Astrocyte (in vitro differentiated cells and primary cell): ENCODE results near the gene JKAMP. TPM values are rescaled to one million over a fixed set of nuclear protein-coding genes. Genes with fewer than 3 reads are reported as not detected.

ENCODE experiments used
- DNase-seq: peaks from one replicate; pipeline ENCODE4 v3.0.0-alpha.2; 2010; ENCODE audit warnings: low read depth
- FAIRE-seq: peaks from 2 replicates; lab custom pipeline; 2011; peaks lifted over from hg19 to GRCh38; lab: Jason Lieb, UNC
- H2AFZ ChIP-seq: 2 replicates; pipeline ENCODE4 v1.6.0; 2012; ENCODE audit warnings: low read depth, low read length, inconsistent platforms
- H3K27ac ChIP-seq: 2 replicates; pipeline ENCODE4 v1.5.1; 2011; ENCODE audit warnings: low read depth, low read length, inconsistent platforms
- H3K27me3 ChIP-seq: 2 replicates; pipeline ENCODE4 v1.6.0; 2011; ENCODE audit warnings: low read length, inconsistent platforms; ENCODE audit not compliant: insufficient read depth
- H3K36me3 ChIP-seq: 2 replicates; pipeline ENCODE4 v1.5.1; 2011; ENCODE audit warnings: low read length, inconsistent platforms; ENCODE audit not compliant: insufficient read depth
- H3K4me1 ChIP-seq: 2 replicates; pipeline ENCODE4 v1.5.1; 2011; ENCODE audit warnings: low read length, inconsistent platforms; ENCODE audit not compliant: insufficient read depth
- H3K4me2 ChIP-seq: 2 replicates; pipeline ENCODE4 v1.6.0; 2012; ENCODE audit warnings: low read length, inconsistent platforms
- H3K4me3 ChIP-seq: 2 replicates; pipeline ENCODE4 v1.5.1; 2011; ENCODE audit warnings: low read depth, mild to moderate bottlenecking, low read length, inconsistent platforms; ENCODE audit not compliant: insufficient read depth
- H3K79me2 ChIP-seq: 2 replicates; pipeline ENCODE4 v1.6.0; 2012; ENCODE audit warnings: mild to moderate bottlenecking, low read length, inconsistent platforms; ENCODE audit not compliant: insufficient read depth
- H3K9ac ChIP-seq: 2 replicates; pipeline ENCODE4 v1.6.0; 2012; ENCODE audit warnings: mild to moderate bottlenecking, low read length, inconsistent platforms
- H3K9me3 ChIP-seq: 2 replicates; pipeline ENCODE4 v1.5.1; 2012; ENCODE audit warnings: low read depth, mild to moderate bottlenecking, low read length, inconsistent platforms; ENCODE audit not compliant: insufficient read depth
- H4K20me1 ChIP-seq: 2 replicates; pipeline ENCODE4 v1.6.0; 2012; ENCODE audit warnings: low read length, inconsistent platforms; ENCODE audit not compliant: insufficient read depth
- H3K27ac Mint-ChIP-seq: one replicate; pipeline ENCODE4 v1.8.0; 2021; ENCODE audit warnings: mild to moderate bottlenecking, mixed read lengths; ENCODE audit not compliant: unreplicated experiment
- H3K27me3 Mint-ChIP-seq: one replicate; pipeline ENCODE4 v1.8.0; 2021; ENCODE audit warnings: low read depth, mixed read lengths; ENCODE audit not compliant: unreplicated experiment
- H3K36me3 Mint-ChIP-seq: one replicate; pipeline ENCODE4 v1.8.0; 2021; ENCODE audit warnings: low read depth, mixed read lengths; ENCODE audit not compliant: unreplicated experiment
- H3K4me1 Mint-ChIP-seq: one replicate; pipeline ENCODE4 v1.8.0; 2021; ENCODE audit warnings: low read depth, mixed read lengths; ENCODE audit not compliant: unreplicated experiment
- H3K4me3 Mint-ChIP-seq: one replicate; pipeline ENCODE4 v1.8.0; 2021; ENCODE audit warnings: mild to moderate bottlenecking, moderate library complexity, mixed read lengths; ENCODE audit not compliant: unreplicated experiment
- H3K9me3 Mint-ChIP-seq: one replicate; pipeline ENCODE4 v1.8.0; 2021; ENCODE audit warnings: mild to moderate bottlenecking, mixed read lengths; ENCODE audit not compliant: unreplicated experiment
- CTCF ChIP-seq: IDR thresholded peaks from 2 replicates; pipeline ENCODE4 v1.5.1; 2011; ENCODE audit warnings: low read depth, mild to moderate bottlenecking, inconsistent platforms, low read length, moderate library complexity; ENCODE audit not compliant: insufficient read depth
- EZH2 ChIP-seq: IDR thresholded peaks from 2 replicates; pipeline ENCODE4 v1.6.1; 2012; ENCODE audit warnings: mild to moderate bottlenecking, low read length, inconsistent platforms; ENCODE audit not compliant: insufficient read depth
- total RNA-seq: library from RNA; stranded (reverse); gene quantifications from 2 replicates; pipeline ENCODE4 v1.2.1, GENCODE V29; 2021

JKAMP gene
- total RNA-seq, 1 donor from 2014 or later: 74.6 TPM

GRCh38 chr14:59510001-59510400, 25.7 kb downstream of the JKAMP start:
- H3K27me3 Mint-ChIP-seq: no peaks in the 10 kb centered on the region
- Histone ChIP-seq H3K4me2 (no peak overlapping the region), H2AFZ (no peak overlapping the region), H3K27me3 (no peaks in the 10 kb centered on the region), H4K20me1 (no peaks in the 10 kb centered on the region), H3K27ac (no peak overlapping the region), H3K36me3 (no peaks in the 10 kb centered on the region), H3K4me3 (no peak overlapping the region), H3K9ac (no peak overlapping the region), H3K79me2 (no peaks in the 10 kb centered on the region), H3K4me1 (no peaks in the 10 kb centered on the region), H3K9me3 (no peaks in the 10 kb centered on the region)
- TF ChIP-seq CTCF: no peak
- TF ChIP-seq EZH2: no peak
- FAIRE-seq: no peak
- H3K4me3 Mint-ChIP-seq: no peak overlapping the region
- H3K36me3 Mint-ChIP-seq: peaks cover 3% of the 10 kb centered on the region
- peak; percentile 10 for DNase-seq
- peaks cover 7% of the 10 kb centered on the region for H3K9me3 Mint-ChIP-seq
- H3K27ac Mint-ChIP-seq: no peak overlapping the region
- H3K4me1 Mint-ChIP-seq: peaks cover 5% of the 10 kb centered on the region

- no peak overlapping the region for H3K4me3 Mint-ChIP-seq
Observed at GRCh38 chr14:59510966-59511365, 26.6 kb downstream of the JKAMP start.

More at GRCh38 chr14:59510966-59511365, 26.6 kb downstream of the JKAMP start:
- no peak for FAIRE-seq
- H3K27ac Mint-ChIP-seq: no peak overlapping the region
- Histone ChIP-seq H3K36me3 (no peaks in the 10 kb centered on the region), H3K9ac (no peak overlapping the region), H3K27ac (no peak overlapping the region), H3K4me1 (no peaks in the 10 kb centered on the region), H2AFZ (no peak overlapping the region), H4K20me1 (no peaks in the 10 kb centered on the region), H3K4me3 (no peak overlapping the region), H3K9me3 (no peaks in the 10 kb centered on the region), H3K27me3 (no peaks in the 10 kb centered on the region), H3K79me2 (no peaks in the 10 kb centered on the region), H3K4me2 (no peak overlapping the region)
- H3K9me3 Mint-ChIP-seq: peaks cover 10% of the 10 kb centered on the region
- H3K4me1 Mint-ChIP-seq: peaks cover 5% of the 10 kb centered on the region
- H3K27me3 Mint-ChIP-seq: no peaks in the 10 kb centered on the region
- DNase-seq: no peak
- peaks cover 3% of the 10 kb centered on the region for H3K36me3 Mint-ChIP-seq
- TF ChIP-seq CTCF (no peak), EZH2 (no peak)
